Coronary artery (tissue), 2 donors: Measurements from ENCODE around the gene C2orf81.

Source experiments
- DNase-seq: peaks from one replicate; pipeline ENCODE4 v3.0.0-alpha.2; 2017; ENCODE audit warnings: low spot score
- H3K27ac ChIP-seq, 2 donors: fragments of 200-600 bp; sonication (generic); one replicate each; pipeline ENCODE4 v1.5.1; 2016 to 2019
- H3K4me3 ChIP-seq: fragments of 200-600 bp; sonication (generic); 2 replicates; pipeline ENCODE4 v1.5.1; 2016; ENCODE audit warnings: mild to moderate bottlenecking, moderate library complexity
- TF ChIP-seq, protein P1 (sequence below): fragments of 200-600 bp; sonication (generic); IDR thresholded peaks from one replicate; pipeline ENCODE4 v1.5.1; 2019; ENCODE audit warnings: antibody characterized with exemption

Gene C2orf81

DNA sequence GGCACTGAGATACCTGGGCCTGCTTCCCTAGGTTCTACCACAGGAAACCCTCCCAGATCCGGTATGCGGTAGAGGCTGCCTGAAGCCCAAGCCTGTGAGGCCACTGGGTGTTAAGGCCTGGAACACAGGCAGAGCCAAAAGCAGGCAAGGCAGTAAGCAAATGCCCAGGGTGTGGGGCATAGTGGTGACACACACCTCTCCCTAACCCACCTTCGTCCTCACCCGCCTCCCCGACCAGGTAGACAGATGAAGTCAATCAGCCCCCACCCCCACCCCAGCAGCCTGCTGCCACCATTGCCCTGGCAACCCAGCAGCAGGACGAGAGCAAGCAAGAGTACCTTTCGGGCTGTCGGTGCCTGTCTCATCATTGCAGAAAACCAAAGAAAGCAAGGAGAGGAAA lies 47.4 kb downstream of the C2orf81 start:
- TF ChIP-seq, protein P1, sequence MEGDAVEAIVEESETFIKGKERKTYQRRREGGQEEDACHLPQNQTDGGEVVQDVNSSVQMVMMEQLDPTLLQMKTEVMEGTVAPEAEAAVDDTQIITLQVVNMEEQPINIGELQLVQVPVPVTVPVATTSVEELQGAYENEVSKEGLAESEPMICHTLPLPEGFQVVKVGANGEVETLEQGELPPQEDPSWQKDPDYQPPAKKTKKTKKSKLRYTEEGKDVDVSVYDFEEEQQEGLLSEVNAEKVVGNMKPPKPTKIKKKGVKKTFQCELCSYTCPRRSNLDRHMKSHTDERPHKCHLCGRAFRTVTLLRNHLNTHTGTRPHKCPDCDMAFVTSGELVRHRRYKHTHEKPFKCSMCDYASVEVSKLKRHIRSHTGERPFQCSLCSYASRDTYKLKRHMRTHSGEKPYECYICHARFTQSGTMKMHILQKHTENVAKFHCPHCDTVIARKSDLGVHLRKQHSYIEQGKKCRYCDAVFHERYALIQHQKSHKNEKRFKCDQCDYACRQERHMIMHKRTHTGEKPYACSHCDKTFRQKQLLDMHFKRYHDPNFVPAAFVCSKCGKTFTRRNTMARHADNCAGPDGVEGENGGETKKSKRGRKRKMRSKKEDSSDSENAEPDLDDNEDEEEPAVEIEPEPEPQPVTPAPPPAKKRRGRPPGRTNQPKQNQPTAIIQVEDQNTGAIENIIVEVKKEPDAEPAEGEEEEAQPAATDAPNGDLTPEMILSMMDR = no peak
- Histone ChIP-seq H3K4me3 (peak overlapping the region; percentile 60), H3K27ac (peak overlapping the region in 1 of 2 donors; percentile 59)
- DNase-seq = no peak

DNA sequence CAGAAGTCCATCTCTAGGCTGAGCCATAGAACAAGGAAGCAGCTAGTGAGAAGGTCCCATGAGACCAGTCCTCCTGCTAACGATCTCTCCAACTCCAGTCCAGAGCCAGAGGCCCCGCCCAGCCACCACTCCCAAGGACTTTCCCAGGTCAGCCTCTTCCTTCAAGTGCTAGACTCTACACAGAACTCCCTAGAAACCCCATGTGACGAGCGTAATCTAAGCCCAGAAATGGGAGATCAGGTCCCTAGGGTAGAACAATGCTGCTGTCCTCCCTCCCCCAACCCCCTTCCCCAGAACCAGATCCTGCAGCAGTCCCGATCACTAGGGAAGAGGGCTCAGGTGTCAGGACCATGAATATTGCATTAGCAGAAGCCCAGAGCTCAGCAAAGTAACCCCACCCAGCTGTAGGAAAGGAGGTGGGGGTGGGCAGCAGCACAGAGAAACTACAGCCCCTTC lies 48.2 kb downstream of the C2orf81 start:
- DNase-seq = no peak
- H3K4me3 ChIP-seq = no peak overlapping the region
- TF ChIP-seq, protein P1 = no peak
- peak overlapping the region in 1 of 2 donors; percentile 31 for H3K27ac ChIP-seq

DNA sequence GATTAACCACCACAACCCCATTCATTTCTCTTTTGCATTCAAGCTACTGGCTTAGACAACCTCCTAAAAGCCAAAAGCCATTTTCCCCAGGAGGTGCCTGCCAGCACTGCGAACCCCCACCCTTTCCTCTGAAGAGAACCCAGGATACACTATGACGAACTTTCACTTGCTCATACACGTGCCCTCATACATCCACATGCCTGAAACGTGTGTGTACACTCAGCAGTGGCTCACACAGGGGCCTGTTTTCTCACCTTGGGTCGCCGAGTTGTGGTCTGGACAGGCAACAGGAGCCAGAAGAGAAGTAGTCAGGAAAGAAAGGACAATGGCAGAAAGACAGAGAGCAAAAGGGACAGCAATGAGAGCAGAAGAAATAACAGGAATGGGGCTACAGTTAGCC lies 48.7 kb downstream of the C2orf81 start:
- peak overlapping the region in 1 of 2 donors; percentile 31 for H3K27ac ChIP-seq
- H3K4me3 ChIP-seq = no peak overlapping the region
- no peak for DNase-seq
- TF ChIP-seq, protein P1 = no peak

GRCh38 chr2:74371421-74371820 lies 50.0 kb downstream of the C2orf81 start:
- H3K4me3 ChIP-seq = no peak overlapping the region
- no peak for DNase-seq
- no peak overlapping the region for H3K27ac ChIP-seq
- TF ChIP-seq, protein P1 = no peak

DNA sequence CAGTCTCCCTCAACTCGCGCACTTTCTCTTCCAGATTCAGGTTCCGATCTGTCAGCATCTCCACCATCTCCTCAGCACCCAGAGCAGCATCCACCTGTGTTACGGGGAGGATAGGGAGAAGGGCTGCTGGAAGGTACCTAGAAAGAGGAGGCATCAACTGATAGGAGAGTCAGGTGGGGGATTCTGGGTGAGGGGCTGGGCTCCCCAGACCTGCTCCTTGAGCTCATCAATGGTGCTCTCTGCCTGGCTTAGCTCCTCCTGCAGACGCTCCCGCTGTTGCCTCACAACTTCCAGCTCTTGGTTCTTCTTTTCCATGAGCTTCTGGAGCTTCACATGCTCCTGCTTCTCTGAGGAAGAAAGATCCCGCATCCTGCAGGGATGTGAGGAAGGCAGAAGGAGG lies 51.4 kb downstream of the C2orf81 start:
- DNase-seq = no peak
- no peak overlapping the region for H3K27ac ChIP-seq
- H3K4me3 ChIP-seq = no peak overlapping the region
- TF ChIP-seq, protein P1 = no peak

GRCh38 chr2:74368499-74368898 lies 52.9 kb downstream of the C2orf81 start:
- TF ChIP-seq, protein P1 = no peak
- Histone ChIP-seq H3K4me3 (no peak overlapping the region), H3K27ac (no peak overlapping the region)
- DNase-seq = no peak

- Histone ChIP-seq H3K27ac (no peak overlapping the region), H3K4me3 (no peak overlapping the region)
- DNase-seq = no peak
- TF ChIP-seq, protein P1 = no peak
Measured at GRCh38 chr2:74367789-74368188, 53.6 kb downstream of the C2orf81 start.
